ENCODE data around the gene GH1.
"Not testable (repeated sequence)": the region's sequence is repeated elsewhere in the genome, so short reads cannot be mapped to it uniquely, and the experiment has no call there.

Gene GH1

DNA sequence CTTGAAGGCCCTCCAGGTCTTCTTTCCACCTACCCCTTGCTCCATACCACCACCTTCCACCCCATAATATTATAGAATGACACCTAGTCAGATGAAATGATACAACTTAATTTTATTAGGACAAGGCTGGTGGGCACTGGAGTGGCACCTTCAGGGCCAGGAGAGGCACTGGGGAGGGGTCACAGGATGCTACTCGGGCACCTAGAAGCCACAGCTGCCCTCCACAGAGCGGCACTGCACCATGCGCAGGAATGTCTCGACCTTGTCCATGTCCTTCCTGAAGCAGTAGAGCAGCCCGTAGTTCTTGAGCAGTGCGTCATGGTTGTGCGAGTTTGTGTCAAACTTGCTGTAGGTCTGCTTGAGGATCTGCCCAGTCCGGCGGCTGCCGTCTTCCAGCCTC lies 23.8 kb downstream of the GH1 start:
- H2AK5ac ChIP-seq (ENCODE audit: low read length); H3K27ac ChIP-seq (ENCODE audit: low read depth, low read length); H3K4me2 ChIP-seq (ENCODE audit: low read length); H3K4me3 ChIP-seq (ENCODE audit: low read length); H3K18ac ChIP-seq (ENCODE audit: low read length); H4K5ac ChIP-seq (ENCODE audit: low read length); H3K79me1 ChIP-seq (ENCODE audit: low read length); DNase-seq; H3K79me2 ChIP-seq (ENCODE audit: control insufficient read depth, insufficient read depth, low read length); H2BK15ac ChIP-seq (replicated peaks; ENCODE audit: low read depth); H3K4ac ChIP-seq (ENCODE audit: low read depth, low read length); H2BK5ac ChIP-seq (ENCODE audit: low read length); H2BK120ac ChIP-seq (ENCODE audit: low read depth, low read length); H3K56ac ChIP-seq (ENCODE audit: low read length); H4K8ac ChIP-seq (ENCODE audit: low read depth, low read length); H3K4me1 ChIP-seq (ENCODE audit: control insufficient read depth, low read depth, low read length); H3K23ac ChIP-seq (ENCODE audit: low read length); H3K27me3 ChIP-seq (ENCODE audit: insufficient read depth, low read length, poor library complexity); H3K9ac ChIP-seq (ENCODE audit: low read length); H3K36me3 ChIP-seq (ENCODE audit: control insufficient read depth, insufficient read depth, low read length): not testable (repeated sequence)
- WGBS (ENCODE audit: extremely low coverage, insufficient coverage, low lambda C conversion rate): no CpG with 5 or more reads among the region's 10 CpGs

DNA sequence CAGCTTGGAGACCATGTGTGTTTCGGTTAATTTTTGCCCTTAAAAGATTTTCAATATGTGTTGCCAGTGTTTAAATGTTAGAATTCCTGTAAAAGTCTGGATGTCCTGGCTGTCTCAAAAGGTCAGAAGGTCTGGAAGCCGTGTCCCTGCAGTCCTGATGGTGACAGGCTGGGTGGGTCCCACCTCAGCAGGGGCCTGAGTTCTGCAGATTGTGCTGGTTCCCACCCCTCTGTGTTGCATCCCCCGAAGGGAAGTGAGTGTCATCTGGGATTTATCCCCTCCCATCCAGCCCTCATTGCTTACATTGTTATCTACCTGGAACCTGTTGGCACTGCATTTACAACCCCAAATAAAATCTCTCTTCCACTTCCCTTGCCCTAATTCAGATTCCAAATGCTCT lies 24.6 kb downstream of the GH1 start:
- not testable (repeated sequence) for H4K8ac ChIP-seq (ENCODE audit: low read depth, low read length); H2AK5ac ChIP-seq (ENCODE audit: low read length); H3K27me3 ChIP-seq (ENCODE audit: insufficient read depth, low read length, poor library complexity); H3K4me1 ChIP-seq (ENCODE audit: control insufficient read depth, low read depth, low read length); H3K79me1 ChIP-seq (ENCODE audit: low read length); H3K18ac ChIP-seq (ENCODE audit: low read length); H2BK120ac ChIP-seq (ENCODE audit: low read depth, low read length); H4K5ac ChIP-seq (ENCODE audit: low read length); H2BK5ac ChIP-seq (ENCODE audit: low read length); H3K4ac ChIP-seq (ENCODE audit: low read depth, low read length); H3K27ac ChIP-seq (ENCODE audit: low read depth, low read length); DNase-seq; H3K9ac ChIP-seq (ENCODE audit: low read length); H3K79me2 ChIP-seq (ENCODE audit: control insufficient read depth, insufficient read depth, low read length); H3K4me2 ChIP-seq (ENCODE audit: low read length); H3K23ac ChIP-seq (ENCODE audit: low read length); H3K56ac ChIP-seq (ENCODE audit: low read length); H3K36me3 ChIP-seq (ENCODE audit: control insufficient read depth, insufficient read depth, low read length); H3K4me3 ChIP-seq (ENCODE audit: low read length); H2BK15ac ChIP-seq (replicated peaks; ENCODE audit: low read depth)
- WGBS (ENCODE audit: extremely low coverage, insufficient coverage, low lambda C conversion rate): no CpG with 5 or more reads among the region's 3 CpGs

GRCh38 chr17:63892316-63893037 lies 26.2 kb downstream of the GH1 start:
- not testable (repeated sequence) for H3K18ac ChIP-seq (ENCODE audit: low read length); DNase-seq
- no CpG with 5 or more reads among the region's 11 CpGs for WGBS (ENCODE audit: extremely low coverage, insufficient coverage, low lambda C conversion rate)

DNA sequence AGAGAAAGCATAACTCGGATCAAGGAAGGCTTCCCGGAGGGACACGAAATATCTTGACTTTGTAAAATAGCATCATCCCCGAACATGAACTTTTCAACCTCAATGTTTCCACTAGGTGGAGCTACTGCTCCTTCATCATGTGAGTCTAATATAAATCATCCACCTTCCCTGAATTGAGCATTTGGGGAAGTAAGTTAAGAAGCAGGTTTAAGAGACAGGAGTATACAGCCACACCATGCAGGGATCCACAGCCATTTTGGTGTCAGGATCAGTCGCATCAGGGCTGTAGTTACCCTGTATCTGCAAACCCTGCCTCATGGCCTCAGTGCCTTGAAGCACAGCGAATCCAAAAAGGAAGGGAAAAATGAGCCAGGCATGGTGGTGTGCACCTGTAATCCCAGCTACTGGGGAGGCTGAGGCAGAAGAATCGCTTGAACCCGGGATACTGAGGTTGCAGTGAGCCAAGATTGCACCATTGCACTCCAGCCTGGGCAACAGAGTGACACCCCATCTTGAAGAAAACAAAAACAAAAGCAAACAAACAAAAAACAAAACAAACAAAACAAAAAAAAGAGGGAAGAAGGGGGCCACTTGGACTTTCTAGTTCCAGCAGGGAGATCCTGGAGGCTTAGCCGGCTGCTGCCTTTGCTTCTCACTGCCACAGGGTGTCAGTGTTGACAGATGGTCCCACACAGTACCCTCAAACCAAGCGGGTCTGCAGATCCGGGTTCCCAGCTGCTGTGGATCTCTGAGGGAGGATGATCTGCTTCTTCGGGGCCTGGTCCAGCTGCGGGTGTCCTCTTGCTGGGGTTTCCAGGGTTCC lies 29.4 kb downstream of the GH1 start:
- H3K56ac ChIP-seq (ENCODE audit: low read length); H2BK120ac ChIP-seq (ENCODE audit: low read depth, low read length); H3K23ac ChIP-seq (ENCODE audit: low read length); H2BK15ac ChIP-seq (replicated peaks; ENCODE audit: low read depth); H3K18ac ChIP-seq (ENCODE audit: low read length); H3K79me1 ChIP-seq (ENCODE audit: low read length); H2AK5ac ChIP-seq (ENCODE audit: low read length); H3K4me1 ChIP-seq (ENCODE audit: control insufficient read depth, low read depth, low read length); H3K79me2 ChIP-seq (ENCODE audit: control insufficient read depth, insufficient read depth, low read length); H3K4me3 ChIP-seq (ENCODE audit: low read length); H4K5ac ChIP-seq (ENCODE audit: low read length); H3K9ac ChIP-seq (ENCODE audit: low read length); H3K4me2 ChIP-seq (ENCODE audit: low read length); H3K36me3 ChIP-seq (ENCODE audit: control insufficient read depth, insufficient read depth, low read length); H3K27me3 ChIP-seq (ENCODE audit: insufficient read depth, low read length, poor library complexity); H4K8ac ChIP-seq (ENCODE audit: low read depth, low read length); H2BK5ac ChIP-seq (ENCODE audit: low read length); H3K27ac ChIP-seq (ENCODE audit: low read depth, low read length); H3K4ac ChIP-seq (ENCODE audit: low read depth, low read length): not testable (repeated sequence)
- DNase-seq: peak; percentile 65
- WGBS (ENCODE audit: extremely low coverage, insufficient coverage, low lambda C conversion rate): no CpG with 5 or more reads among the region's 13 CpGs

More at GRCh38 chr17:63892316-63893037, 26.2 kb downstream of the GH1 start:
- H3K4me1 ChIP-seq (ENCODE audit: control insufficient read depth, low read depth, low read length); H3K23ac ChIP-seq (ENCODE audit: low read length); H2BK15ac ChIP-seq (replicated peaks; ENCODE audit: low read depth); H3K27me3 ChIP-seq (ENCODE audit: insufficient read depth, low read length, poor library complexity); H2AK5ac ChIP-seq (ENCODE audit: low read length); H3K79me2 ChIP-seq (ENCODE audit: control insufficient read depth, insufficient read depth, low read length); H3K9ac ChIP-seq (ENCODE audit: low read length); H3K4me3 ChIP-seq (ENCODE audit: low read length); H3K27ac ChIP-seq (ENCODE audit: low read depth, low read length); H3K36me3 ChIP-seq (ENCODE audit: control insufficient read depth, insufficient read depth, low read length); H2BK5ac ChIP-seq (ENCODE audit: low read length); H4K5ac ChIP-seq (ENCODE audit: low read length); H4K8ac ChIP-seq (ENCODE audit: low read depth, low read length); H2BK120ac ChIP-seq (ENCODE audit: low read depth, low read length); H3K4me2 ChIP-seq (ENCODE audit: low read length); H3K56ac ChIP-seq (ENCODE audit: low read length); H3K4ac ChIP-seq (ENCODE audit: low read depth, low read length); H3K79me1 ChIP-seq (ENCODE audit: low read length): not testable (repeated sequence)

DNA sequence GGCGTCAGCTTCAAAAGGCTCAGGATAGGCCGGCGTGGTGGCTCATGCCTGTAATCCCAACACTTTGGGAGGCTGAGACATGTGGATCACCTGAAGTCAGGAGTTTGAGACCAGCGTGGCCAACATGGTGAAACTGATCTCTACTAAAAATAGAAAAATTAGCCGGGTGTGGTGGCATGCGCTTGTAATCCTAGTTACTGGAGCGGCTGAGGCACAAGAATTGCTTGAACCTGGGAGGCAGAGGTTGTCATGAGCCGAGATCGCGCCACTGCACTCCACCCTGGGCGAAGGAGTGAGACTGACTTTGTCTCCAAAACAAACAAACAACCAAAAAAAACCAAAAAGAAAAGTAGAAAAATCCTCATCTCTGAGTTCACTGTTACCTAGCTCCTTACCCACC lies 33.5 kb downstream of the GH1 start:
- not testable (repeated sequence) for H3K56ac ChIP-seq (ENCODE audit: low read length); H4K8ac ChIP-seq (ENCODE audit: low read depth, low read length); H3K4me1 ChIP-seq (ENCODE audit: control insufficient read depth, low read depth, low read length); H3K4me3 ChIP-seq (ENCODE audit: low read length); H2AK5ac ChIP-seq (ENCODE audit: low read length); H3K4ac ChIP-seq (ENCODE audit: low read depth, low read length); H3K36me3 ChIP-seq (ENCODE audit: control insufficient read depth, insufficient read depth, low read length); H3K4me2 ChIP-seq (ENCODE audit: low read length); H3K27me3 ChIP-seq (ENCODE audit: insufficient read depth, low read length, poor library complexity); H3K23ac ChIP-seq (ENCODE audit: low read length); H3K79me1 ChIP-seq (ENCODE audit: low read length); H3K27ac ChIP-seq (ENCODE audit: low read depth, low read length); H3K9ac ChIP-seq (ENCODE audit: low read length); H3K79me2 ChIP-seq (ENCODE audit: control insufficient read depth, insufficient read depth, low read length); H2BK15ac ChIP-seq (replicated peaks; ENCODE audit: low read depth); H4K5ac ChIP-seq (ENCODE audit: low read length); H2BK120ac ChIP-seq (ENCODE audit: low read depth, low read length); DNase-seq; H3K18ac ChIP-seq (ENCODE audit: low read length); H2BK5ac ChIP-seq (ENCODE audit: low read length)
- WGBS (ENCODE audit: extremely low coverage, insufficient coverage, low lambda C conversion rate): no CpG with 5 or more reads among the region's 11 CpGs
